HepG2 (cell line): Measurements from ENCODE around the gene HOXD1. TPM values are rescaled to one million over a fixed set of nuclear protein-coding genes. Genes with fewer than 3 reads are reported as not detected.

Experiments
- ATAC-seq: fragments of 200-7000 bp; cut with Tn5 transposase; 3 replicates; pipeline ENCODE4 v1.9.1; 2020; ENCODE audit warnings: mild to moderate bottlenecking, moderate library complexity
- BruUV-seq: library from RNA; stranded (reverse); fragments of 400-500 nt; replicated peaks from 2 replicates; lab custom pipeline; 2021; lab: Mats Ljungman, UMichigan
- CTCF ChIA-PET: fragments of 300-600 bp; formaldehyde crosslinking; extraction: SDS; loops from one replicate; lab custom pipeline; 2021; ENCODE audit warnings: low total read pairs, inconsistent platforms, low intra/inter-chr PET ratio; lab: Yijun Ruan, JAX
- POLR2A ChIA-PET: fragments of 350-600 bp; sonication (Branson Sonifier 250); formaldehyde crosslinking; loops from one replicate; lab custom pipeline; 2020; ENCODE audit warnings: antibody characterized with exemption, inconsistent platforms; lab: Yijun Ruan, JAX
- DNase-seq: peaks from one replicate; pipeline ENCODE4 v3.0.0-alpha.2; 2015; ENCODE audit warnings: low spot score
- FAIRE-seq: peaks from 3 replicates; lab custom pipeline; 2011; peaks lifted over from hg19 to GRCh38; lab: Jason Lieb, UNC
- H2AFZ ChIP-seq: one replicate; pipeline ENCODE4 v1.6.1; 2011; ENCODE audit warnings: low read length, inconsistent platforms
- H3K27ac ChIP-seq: fragments of 300-600 bp; 3 replicates; pipeline ENCODE4 v1.8.0; 2011; ENCODE audit warnings: mixed run types, mild to moderate bottlenecking, mixed read lengths, low read length, inconsistent platforms; ENCODE audit not compliant: insufficient read depth; ENCODE audit errors: extremely low read length
- H3K27me3 ChIP-seq, 2 experiments: fragments of 200-600 bp in 1 of 2; 2 replicates in 1 of 2; 3 replicates in 1 of 2; pipeline versions ENCODE4 v1.6.0 to v1.8.0; 2011; ENCODE audit warnings: low read length in 2 of 2, mild to moderate bottlenecking in 2 of 2, moderate library complexity in 2 of 2, inconsistent platforms in 1 of 2; ENCODE audit not compliant: insufficient read depth in 2 of 2, control insufficient read depth in 1 of 2
- H3K36me3 ChIP-seq, 2 experiments: fragments of 200-600 bp in 1 of 2; replicated peaks in 1 of 2; 2 replicates in 1 of 2; 3 replicates in 1 of 2; pipeline versions ENCODE4 v1.5.1 to v1.8.0; 2011; ENCODE audit warnings: low read length in 2 of 2, inconsistent platforms in 1 of 2; ENCODE audit not compliant: insufficient read depth in 2 of 2, control insufficient read depth in 1 of 2
- H3K4me1 ChIP-seq: 2 replicates; pipeline ENCODE4 v1.5.1; 2012; ENCODE audit warnings: low read length, inconsistent platforms; ENCODE audit not compliant: insufficient read depth
- H3K4me2 ChIP-seq: 2 replicates; pipeline ENCODE4 v1.6.0; 2011; ENCODE audit warnings: low read depth, low read length, inconsistent platforms
- H3K4me3 ChIP-seq, 3 experiments: fragments of 200-600 bp in 1 of 3; sonication (generic), shearing (Covaris generic) in 1 of 3; replicated peaks in 1 of 3; 2 replicates each; pipeline ENCODE4 v1.5.1; 2011 to 2016; ENCODE audit warnings: low read length in 3 of 3, inconsistent platforms in 2 of 3, low read depth in 2 of 3, mild to moderate bottlenecking in 2 of 3, control low read depth in 1 of 3, mixed read lengths in 1 of 3; ENCODE audit not compliant: insufficient read depth in 1 of 3
- H3K79me2 ChIP-seq: one replicate; pipeline ENCODE4 v1.6.1; 2011; ENCODE audit warnings: low read length, inconsistent platforms; ENCODE audit not compliant: insufficient read depth
- H3K9ac ChIP-seq: 2 replicates; pipeline ENCODE4 v1.6.0; 2011; ENCODE audit warnings: mild to moderate bottlenecking, low read depth, low read length, inconsistent platforms; ENCODE audit not compliant: insufficient read depth
- H3K9me3 ChIP-seq: 2 replicates; pipeline ENCODE4 v1.5.1; 2012; ENCODE audit warnings: mild to moderate bottlenecking, low read length
- H4K20me1 ChIP-seq: 2 replicates; pipeline ENCODE4 v1.6.0; 2011; ENCODE audit warnings: inconsistent platforms, mild to moderate bottlenecking, low read length, moderate library complexity; ENCODE audit not compliant: insufficient read depth
- AKNA ChIP-seq: sonication (generic); formaldehyde crosslinking; IDR thresholded peaks from 2 replicates; pipeline ENCODE4 v1.4.0; 2020; ENCODE audit warnings: missing genetic modification reagents, borderline replicate concordance
- BRCA1 ChIP-seq: sonication (generic); formaldehyde crosslinking; IDR thresholded peaks from 2 replicates; pipeline ENCODE4 v1.4.0; 2020; ENCODE audit warnings: missing genetic modification reagents
- CCDC6 ChIP-seq: sonication (generic); formaldehyde crosslinking; IDR thresholded peaks from 2 replicates; pipeline ENCODE4 v1.8.1; 2022; ENCODE audit warnings: mild to moderate bottlenecking, missing genetic modification reagents, moderate library complexity
- CEBPG ChIP-seq: IDR thresholded peaks from 2 replicates; pipeline ENCODE4 v1.6.1; 2016
- CSRNP2 ChIP-seq: sonication (generic); formaldehyde crosslinking; conservative IDR thresholded peaks from 2 replicates; pipeline ENCODE4 v1.8.0; 2022; ENCODE audit warnings: low read depth, missing genetic modification reagents
- E2F5 ChIP-seq: sonication (generic); formaldehyde crosslinking; conservative IDR thresholded peaks from 2 replicates; pipeline ENCODE4 v1.4.0; 2020; ENCODE audit warnings: missing genetic modification reagents
- GATAD2A ChIP-seq: IDR thresholded peaks from 2 replicates; pipeline ENCODE4 v1.6.1; 2016
- HHEX ChIP-seq: IDR thresholded peaks from 2 replicates; pipeline ENCODE4 v1.6.1; 2016; ENCODE audit warnings: control low read depth
- MZF1 ChIP-seq: sonication (generic); formaldehyde crosslinking; IDR thresholded peaks from 2 replicates; pipeline ENCODE4 v1.8.1; 2023; ENCODE audit warnings: mild to moderate bottlenecking, missing genetic modification reagents, borderline replicate concordance
- PCBP2 ChIP-seq: fragments of 200-400 bp; formaldehyde crosslinking; optimal IDR thresholded peaks from 2 replicates; pipeline ENCODE3; 2018; ENCODE audit warnings: low read length, low read depth; ENCODE audit not compliant: poor library complexity, severe bottlenecking
- SMARCE1 ChIP-seq: fragments of 450-650 bp; IDR thresholded peaks from 2 replicates; pipeline ENCODE4 v1.6.1; 2017; ENCODE audit warnings: borderline replicate concordance
- ZNF772 ChIP-seq: sonication (generic); formaldehyde crosslinking; IDR thresholded peaks from 2 replicates; pipeline ENCODE4 v1.5.0; 2020; ENCODE audit warnings: mild to moderate bottlenecking, missing genetic modification reagents
- ZNF773 ChIP-seq: sonication (generic); formaldehyde crosslinking; IDR thresholded peaks from 2 replicates; pipeline ENCODE4 v1.4.0; 2020; ENCODE audit warnings: missing genetic modification reagents, borderline replicate concordance
- ZNF83 ChIP-seq: sonication (generic); formaldehyde crosslinking; IDR thresholded peaks from 2 replicates; pipeline ENCODE4 v1.4.0; 2020; ENCODE audit warnings: missing genetic modification reagents, mild to moderate bottlenecking, borderline replicate concordance
- ZNF878 ChIP-seq: sonication (generic); formaldehyde crosslinking; IDR thresholded peaks from 2 replicates; pipeline ENCODE4 v1.8.1; 2023; ENCODE audit warnings: mild to moderate bottlenecking, missing genetic modification reagents, moderate library complexity
- WGBS: methylation state at CpG from one replicate; pipeline ENCODE4 v1.1.6; 2017; ENCODE audit warnings: low lambda C conversion rate; 5-methylcytosine and 5-hydroxymethylcytosine counted together
- in situ Hi-C: cut with HindIII; loops from 2 replicates; pipeline ENCODE4 v1.10.0; 2017; ENCODE audit warnings: low pct_unique_long_range_greater_than_20kb; ENCODE audit not compliant: extremely low pct_ligation_motif_present
- intact Hi-C: fragments of 100-400 bp; cut with micrococcal nuclease; formaldehyde crosslinking; loops from one replicate; pipeline ENCODE4 v1.10.0; 2022; ENCODE audit not compliant: unreplicated experiment
- polyA plus RNA-seq, 8 experiments: library from polyadenylated mRNA; depleted of rRNA in 3 of 8; stranded (reverse) in 7 of 8; unstranded in 1 of 8; fragments of >200 nt; fragmentation: Illumina TruSeq in 4 of 8; extraction: Trizol in 4 of 8; gene quantifications; 2 replicates each; pipeline versions ENCODE4 v1.2.1 to v1.2.3, GENCODE V29; 2011 to 2016; ENCODE audit warnings: low read depth in 4 of 8, missing spikeins in 1 of 8, mixed read lengths in 1 of 8; ENCODE audit not compliant: insufficient read depth in 1 of 8
- total RNA-seq, 5 experiments: library from RNA; depleted of rRNA; stranded (reverse); fragments of >200 nt; fragmentation: Illumina TruSeq; extraction: Trizol; gene quantifications; 2 replicates each; pipeline ENCODE4 v1.2.3, GENCODE V29; 2016; ENCODE audit warnings: low read depth in 1 of 5

HOXD1 gene
- total and polyA plus RNA-seq, 2 of the 13 experiments (the other 11 are each of a cell fraction or from before 2014, with no cell fraction given), result 10.0 to 22.3 TPM

- Histone ChIP-seq H3K4me2 (no peak overlapping the region), H3K27ac (no peak overlapping the region), H3K9me3 (no peaks in the 10 kb centered on the region), H3K9ac (no peak overlapping the region), H3K36me3 (no peaks in the 10 kb centered on the region), H2AFZ (no peak overlapping the region), H3K4me3 (no peak overlapping the region), H3K79me2 (no peaks in the 10 kb centered on the region), H3K4me1 (peaks cover 30% of the 10 kb centered on the region), H3K27me3 (peaks cover 20 to 92% of the 10 kb centered on the region in 2 experiments), H4K20me1 (no peaks in the 10 kb centered on the region)
- intact Hi-C loops, result no loop called here
- FAIRE-seq (no peak), DNase-seq (no peak), ATAC-seq (no peak)
- TF ChIP-seq ZNF772 (no peak), BRCA1 (no peak), AKNA (CRISPR knock-in tag) (no peak), CCDC6 (CRISPR knock-in tag) (no peak), ZNF878 (CRISPR knock-in tag) (no peak), ZNF83 (no peak), PCBP2 (no peak), CSRNP2 (CRISPR knock-in tag) (no peak), MZF1 (CRISPR knock-in tag) (no peak), ZNF773 (CRISPR knock-in tag) (no peak), CEBPG (CRISPR knock-in tag) (no peak), GATAD2A (CRISPR knock-in tag) (no peak), HHEX (no peak), E2F5 (no peak), SMARCE1 (no peak)
- POLR2A ChIA-PET, result no interaction called here
- no TSS peak for BruUV-seq
- 64% methylated on average over 46 of the region's 48 CpGs for WGBS
- CTCF ChIA-PET, result no interaction called here
- in situ Hi-C loops, result no loop called here
These were observed 35.9 kb upstream of the HOXD1 start for GRCh38 chr2:176152350-176153181.
